HepG2 (cell line): Measurements from ENCODE around the gene ABHD2. TPM values are rescaled to one million over a fixed set of nuclear protein-coding genes. Genes with fewer than 3 reads are reported as not detected.
A peak's percentile ranks its signal among the peaks of the same experiment; 100 is the strongest.

Source experiments
- ATF1 ChIP-seq: IDR thresholded peaks from 2 replicates; pipeline ENCODE4 v1.6.1; 2016; ENCODE audit warnings: mild to moderate bottlenecking, control low read depth
- CCDC6 ChIP-seq: sonication (generic); formaldehyde crosslinking; IDR thresholded peaks from 2 replicates; pipeline ENCODE4 v1.8.1; 2022; ENCODE audit warnings: mild to moderate bottlenecking, missing genetic modification reagents, moderate library complexity
- DPF2 ChIP-seq: sonication (generic); formaldehyde crosslinking; IDR thresholded peaks from 2 replicates; pipeline ENCODE4 v1.4.0; 2020; ENCODE audit warnings: mild to moderate bottlenecking, low read depth, missing genetic modification reagents, borderline replicate concordance
- EP300 ChIP-seq, 3 experiments: sonication (generic) in 1 of 3; formaldehyde crosslinking in 1 of 3; IDR thresholded peaks; 2 replicates each; pipeline versions ENCODE4 v1.5.1 to v1.6.1; 2011 to 2020; ENCODE audit warnings: low read depth in 2 of 3, low read length in 2 of 3, borderline replicate concordance in 1 of 3, improper control_type of control experiment in 1 of 3, mild to moderate bottlenecking in 1 of 3, missing genetic modification reagents in 1 of 3, moderate library complexity in 1 of 3
- HCFC1 ChIP-seq: fragments of 150-350 bp; IDR thresholded peaks from 2 replicates; pipeline ENCODE4 v1.6.1; 2014; ENCODE audit warnings: low read depth, low read length
- JUN ChIP-seq: sonication (generic); formaldehyde crosslinking; IDR thresholded peaks from 2 replicates; pipeline ENCODE4 v1.4.0; 2020; ENCODE audit warnings: mild to moderate bottlenecking, missing genetic modification reagents
- POGZ ChIP-seq: sonication (generic); formaldehyde crosslinking; IDR thresholded peaks from 2 replicates; pipeline ENCODE4 v1.4.0; 2020; ENCODE audit warnings: mild to moderate bottlenecking, missing genetic modification reagents
- PRDM10 ChIP-seq: sonication (generic); formaldehyde crosslinking; IDR thresholded peaks from 2 replicates; pipeline ENCODE4 v1.4.0; 2020; ENCODE audit warnings: low read depth, missing genetic modification reagents
- RARA ChIP-seq: IDR thresholded peaks from 2 replicates; pipeline ENCODE4 v1.6.1; 2016; ENCODE audit warnings: missing genetic modification reagents, missing compliant biosample characterization
- RELA ChIP-seq: sonication (generic); formaldehyde crosslinking; IDR thresholded peaks from 2 replicates; pipeline ENCODE4 v1.4.0; 2020; ENCODE audit warnings: missing genetic modification reagents
- RFXANK ChIP-seq: IDR thresholded peaks from 2 replicates; pipeline ENCODE4 v1.6.1; 2016
- SIX4 ChIP-seq: sonication (generic); formaldehyde crosslinking; IDR thresholded peaks from 2 replicates; pipeline ENCODE4 v1.4.0; 2020; ENCODE audit warnings: missing genetic modification reagents
- SMAD9 ChIP-seq: sonication (generic); formaldehyde crosslinking; IDR thresholded peaks from 2 replicates; pipeline ENCODE4 v1.5.1; 2020; ENCODE audit warnings: mild to moderate bottlenecking, missing genetic modification reagents
- SRSF1 ChIP-seq: fragments of 200-400 bp; formaldehyde crosslinking; optimal IDR thresholded peaks from 2 replicates; pipeline ENCODE3; 2017; ENCODE audit warnings: mild to moderate bottlenecking, low read depth, low read length, moderate library complexity
- TEAD3 ChIP-seq: optimal IDR thresholded peaks from 2 replicates; pipeline ENCODE3; 2016; ENCODE audit warnings: borderline replicate concordance
- TOE1 ChIP-seq: sonication (generic); formaldehyde crosslinking; IDR thresholded peaks from 2 replicates; pipeline ENCODE4 v1.4.0; 2020; ENCODE audit warnings: mild to moderate bottlenecking, missing genetic modification reagents
- ZHX2 ChIP-seq, 2 experiments: sonication (generic) in 1 of 2; formaldehyde crosslinking in 1 of 2; IDR thresholded peaks; 2 replicates each; pipeline versions ENCODE4 v1.6.1 to v1.9.0; 2014 to 2022; ENCODE audit warnings: antibody characterized with exemption in 1 of 2, borderline replicate concordance in 1 of 2, inconsistent platforms in 1 of 2, low read depth in 1 of 2, missing genetic modification reagents in 1 of 2
- ZKSCAN8 ChIP-seq: IDR thresholded peaks from 2 replicates; pipeline ENCODE4 v1.6.1; 2016; ENCODE audit warnings: borderline replicate concordance, missing genetic modification reagents, missing compliant biosample characterization
- ZNF878 ChIP-seq: sonication (generic); formaldehyde crosslinking; IDR thresholded peaks from 2 replicates; pipeline ENCODE4 v1.8.1; 2023; ENCODE audit warnings: mild to moderate bottlenecking, missing genetic modification reagents, moderate library complexity
- polyA plus RNA-seq, 8 experiments: library from polyadenylated mRNA; depleted of rRNA in 3 of 8; stranded (reverse) in 7 of 8; unstranded in 1 of 8; fragments of >200 nt; fragmentation: Illumina TruSeq in 4 of 8; extraction: Trizol in 4 of 8; gene quantifications; 2 replicates each; pipeline versions ENCODE4 v1.2.1 to v1.2.3, GENCODE V29; 2011 to 2016; ENCODE audit warnings: low read depth in 4 of 8, missing spikeins in 1 of 8, mixed read lengths in 1 of 8; ENCODE audit not compliant: insufficient read depth in 1 of 8
- total RNA-seq, 5 experiments: library from RNA; depleted of rRNA; stranded (reverse); fragments of >200 nt; fragmentation: Illumina TruSeq; extraction: Trizol; gene quantifications; 2 replicates each; pipeline ENCODE4 v1.2.3, GENCODE V29; 2016; ENCODE audit warnings: low read depth in 1 of 5

The ABHD2 gene
- total and polyA plus RNA-seq, 2 of the 13 experiments (the other 11 are each of a cell fraction or from before 2014, with no cell fraction given): 14.8 to 22.4 TPM

- TF ChIP-seq PRDM10 (CRISPR knock-in tag): no peak
- no peak for TF ChIP-seq SMAD9
- TF ChIP-seq SIX4 (CRISPR knock-in tag): peak; percentile 50; the same call in 1 of the 2 replicates
- TF ChIP-seq TOE1 (CRISPR knock-in tag): no peak
- TF ChIP-seq TEAD3: peak; percentile 80
- peak; percentile 87 for TF ChIP-seq ZKSCAN8 (CRISPR knock-in tag)
- no peak for TF ChIP-seq ZHX2 (IDR thresholded peaks at IDR 0.05; ENCODE audit: low read depth)
- no peak for TF ChIP-seq ZHX2 (CRISPR knock-in tag; IDR thresholded peaks at IDR 0.05; ENCODE audit: borderline replicate concordance)
- TF ChIP-seq JUN: no peak; the same call in 1 of the 2 replicates
- TF ChIP-seq ATF1 (CRISPR knock-in tag): no peak
- peak; percentile 32; the same call in 1 of the 2 replicates for TF ChIP-seq CCDC6 (CRISPR knock-in tag)
- peak; percentile 67; the same call in 1 of the 2 replicates for TF ChIP-seq POGZ (CRISPR knock-in tag)
- TF ChIP-seq RFXANK (CRISPR knock-in tag): 0 out of 2 replicates have a peak, but pooled peaks have one; percentile 22
- no peak for TF ChIP-seq HCFC1
- TF ChIP-seq DPF2 (CRISPR knock-in tag): peak; percentile 75
- peak; percentile 29; the same call in 1 of the 2 replicates for TF ChIP-seq ZNF878
- TF ChIP-seq RELA (CRISPR knock-in tag): 0 out of 2 replicates have a peak, but pooled peaks have one; percentile 7
- TF ChIP-seq EP300 (IDR thresholded peaks at IDR 0.05; ENCODE audit: low read depth in 2 of 2, low read length in 2 of 2): peak; percentile 81 to 92; a peak in 3 of 4 replicates
- peak; percentile 89 for TF ChIP-seq EP300 (CRISPR knock-in tag; IDR thresholded peaks at IDR 0.05; ENCODE audit: borderline replicate concordance)
- TF ChIP-seq RARA (CRISPR knock-in tag): peak; percentile 89
- TF ChIP-seq SRSF1: no peak
These were observed 48.8 kb downstream of the ABHD2 start (continued) for GRCh38 chr15:89136818-89137772.
